GM12864 (cell line): ENCODE results near the gene ANTXR2.
"Not testable (repeated sequence)": the region's sequence is repeated elsewhere in the genome, so short reads cannot be mapped to it uniquely, and the experiment has no call there.

Experiments used
- DNase-seq: peaks from one replicate; pipeline ENCODE4 v3.0.0-alpha.2; 2011; ENCODE audit warnings: low read depth
- H3K4me3 ChIP-seq: 2 replicates; pipeline ENCODE4 v1.5.1; 2011; ENCODE audit warnings: mild to moderate bottlenecking, low read depth, low read length, control low read depth
- CTCF ChIP-seq: IDR thresholded peaks from 2 replicates; pipeline ENCODE4 v1.5.1; 2011; ENCODE audit warnings: low read depth, mild to moderate bottlenecking, moderate library complexity, low read length, control low read depth, inconsistent platforms; ENCODE audit errors: missing control alignments

The ANTXR2 gene

GRCh38 chr4:79899481-79899880 is 173.5 kb downstream of the ANTXR2 start:
- no peak for TF ChIP-seq CTCF
- H3K4me3 ChIP-seq, result no peak overlapping the region
- no peak for DNase-seq

- no peak for DNase-seq
- TF ChIP-seq CTCF, result no peak
- no peak overlapping the region for H3K4me3 ChIP-seq
These were observed 175.0 kb downstream of the ANTXR2 start for GRCh38 chr4:79898055-79898454.

- TF ChIP-seq CTCF, result no peak
- H3K4me3 ChIP-seq, result no peak overlapping the region
- DNase-seq, result no peak
These were observed 175.9 kb downstream of the ANTXR2 start for GRCh38 chr4:79897174-79897573.

GRCh38 chr4:79893456-79893855 is 179.6 kb downstream of the ANTXR2 start:
- TF ChIP-seq CTCF, result no peak
- H3K4me3 ChIP-seq, result no peak overlapping the region
- DNase-seq, result no peak

GRCh38 chr4:79889026-79889425 is 184.0 kb downstream of the ANTXR2 start:
- DNase-seq, H3K4me3 ChIP-seq: not testable (repeated sequence)

GRCh38 chr4:79886557-79886956 is 186.5 kb downstream of the ANTXR2 start:
- DNase-seq, result no peak
- no peak overlapping the region for H3K4me3 ChIP-seq

GRCh38 chr4:79886021-79886420 is 187.0 kb downstream of the ANTXR2 start:
- H3K4me3 ChIP-seq, result no peak overlapping the region
- TF ChIP-seq CTCF, result no peak
- DNase-seq, result no peak

More at GRCh38 chr4:79886557-79886956, 186.5 kb downstream of the ANTXR2 start:
- TF ChIP-seq CTCF, result no peak

GRCh38 chr4:79883290-79883689 is 189.7 kb downstream of the ANTXR2 start:
- H3K4me3 ChIP-seq, result no peak overlapping the region
- DNase-seq, result no peak
- TF ChIP-seq CTCF, result no peak
